WTC11 (cell line): ENCODE measurements around the gene GDPD3. TPM values are rescaled to one million over a fixed set of nuclear protein-coding genes. Genes with fewer than 3 reads are reported as not detected.

Source experiments
- ATAC-seq: fragments of 200-7000 bp; cut with Tn5 transposase; 2 replicates; pipeline ENCODE4 v1.10.0; 2021; ENCODE audit warnings: mild to moderate bottlenecking, moderate library complexity
- CTCF ChIA-PET: fragments of 300-600 bp; sonication (Branson Sonifier 250); formaldehyde crosslinking; loops from one replicate; lab custom pipeline; 2021; ENCODE audit warnings: antibody characterized with exemption; lab: Charles Lee
- POLR2A ChIA-PET: fragments of 350-600 bp; sonication (Branson Sonifier 250); formaldehyde crosslinking; loops from one replicate; lab custom pipeline; 2021; ENCODE audit warnings: antibody characterized with exemption; lab: Charles Lee
- DNase-seq: peaks from one replicate; pipeline ENCODE4 v3.0.0; 2021; ENCODE audit warnings: low spot score
- H3K27ac Mint-ChIP-seq: 2 replicates; pipeline ENCODE4 v1.8.0; 2021; ENCODE audit warnings: mixed read lengths
- H3K27me3 Mint-ChIP-seq: 2 replicates; pipeline ENCODE4 v1.8.0; 2021; ENCODE audit warnings: low read depth, mild to moderate bottlenecking, moderate library complexity, mixed read lengths
- H3K36me3 Mint-ChIP-seq: 2 replicates; pipeline ENCODE4 v1.8.0; 2021; ENCODE audit warnings: mixed read lengths
- H3K4me1 Mint-ChIP-seq: 2 replicates; pipeline ENCODE4 v1.8.0; 2022; ENCODE audit warnings: mixed read lengths
- H3K4me3 Mint-ChIP-seq: 2 replicates; pipeline ENCODE4 v1.8.0; 2021; ENCODE audit warnings: mild to moderate bottlenecking, moderate library complexity, mixed read lengths
- H3K9me3 Mint-ChIP-seq: 2 replicates; pipeline ENCODE4 v1.8.0; 2021; ENCODE audit warnings: mixed read lengths
- CREB1 ChIP-seq: sonication (generic); formaldehyde crosslinking; IDR thresholded peaks from 2 replicates; pipeline ENCODE4 v1.8.0; 2023; ENCODE audit warnings: mild to moderate bottlenecking, missing genetic modification reagents
- EMX1 ChIP-seq: fragments of 250-450 bp; sonication (Bioruptor Pico); IDR thresholded peaks from 2 replicates; pipeline ENCODE4 v1.8.0; 2021; ENCODE audit warnings: mild to moderate bottlenecking
- HMGA2 ChIP-seq: fragments of 250-450 bp; sonication (Bioruptor Pico); IDR thresholded peaks from 2 replicates; pipeline ENCODE4 v1.4.0; 2021; ENCODE audit warnings: mild to moderate bottlenecking, moderate library complexity
- MXD4 ChIP-seq: fragments of 250-450 bp; sonication (Bioruptor Pico); IDR thresholded peaks from 2 replicates; pipeline ENCODE4 v1.8.0; 2021; ENCODE audit warnings: mild to moderate bottlenecking, moderate library complexity, borderline replicate concordance
- NR1H2 ChIP-seq: sonication (generic); formaldehyde crosslinking; IDR thresholded peaks from 2 replicates; pipeline ENCODE4 v1.9.0; 2021; ENCODE audit warnings: mild to moderate bottlenecking, moderate library complexity, missing genetic modification reagents
- NR3C1 ChIP-seq: sonication (generic); formaldehyde crosslinking; conservative IDR thresholded peaks from 2 replicates; pipeline ENCODE4 v1.8.1; 2023; ENCODE audit warnings: low read depth, mild to moderate bottlenecking, missing genetic modification reagents
- RORB ChIP-seq: fragments of 250-450 bp; sonication (Bioruptor Pico); IDR thresholded peaks from 2 replicates; pipeline ENCODE4 v1.9.0; 2021; ENCODE audit warnings: mild to moderate bottlenecking
- SOX15 ChIP-seq: fragments of 250-450 bp; sonication (Bioruptor Pico); IDR thresholded peaks from 2 replicates; pipeline ENCODE4 v1.9.0; 2021; ENCODE audit warnings: mild to moderate bottlenecking
- TCF7 ChIP-seq: sonication (generic); formaldehyde crosslinking; IDR thresholded peaks from 2 replicates; pipeline ENCODE4 v1.8.0; 2022; ENCODE audit warnings: mild to moderate bottlenecking, low read depth, missing genetic modification reagents, moderate library complexity
- TEAD1 ChIP-seq: sonication (generic); formaldehyde crosslinking; IDR thresholded peaks from 2 replicates; pipeline ENCODE4 v1.8.0; 2022; ENCODE audit warnings: mild to moderate bottlenecking, missing genetic modification reagents
- ZNF121 ChIP-seq: sonication (generic); formaldehyde crosslinking; IDR thresholded peaks from 2 replicates; pipeline ENCODE4 v1.8.0; 2023; ENCODE audit warnings: missing genetic modification reagents
- ZNF138 ChIP-seq: sonication (generic); formaldehyde crosslinking; conservative IDR thresholded peaks from 2 replicates; pipeline ENCODE4 v1.8.1; 2022; ENCODE audit warnings: mild to moderate bottlenecking, moderate library complexity, missing genetic modification reagents
- ZNF263 ChIP-seq: sonication (generic); formaldehyde crosslinking; IDR thresholded peaks from 2 replicates; pipeline ENCODE4 v1.8.1; 2022; ENCODE audit warnings: low read depth, mild to moderate bottlenecking, moderate library complexity, missing genetic modification reagents
- ZNF317 ChIP-seq: sonication (generic); formaldehyde crosslinking; IDR thresholded peaks from 2 replicates; pipeline ENCODE4 v1.8.1; 2023; ENCODE audit warnings: low read depth, mild to moderate bottlenecking, moderate library complexity, missing genetic modification reagents, borderline replicate concordance
- total RNA-seq: library from RNA; stranded (reverse); gene quantifications from 3 replicates; pipeline ENCODE4 v1.2.3, GENCODE V29; 2021
- TF ChIP-seq, protein P1 (sequence below): sonication (generic); formaldehyde crosslinking; IDR thresholded peaks from 2 replicates; pipeline ENCODE4 v1.8.0; 2023; ENCODE audit warnings: missing genetic modification reagents, mild to moderate bottlenecking, borderline replicate concordance
- TF ChIP-seq, protein P2 (sequence below): sonication (generic); formaldehyde crosslinking; IDR thresholded peaks from 2 replicates; pipeline ENCODE4 v1.8.0; 2022; ENCODE audit warnings: mild to moderate bottlenecking, missing genetic modification reagents
- TF ChIP-seq, protein P3 (sequence below): sonication (generic); formaldehyde crosslinking; IDR thresholded peaks from 2 replicates; pipeline ENCODE4 v1.8.1; 2022; ENCODE audit warnings: mild to moderate bottlenecking, missing genetic modification reagents, moderate library complexity, borderline replicate concordance
- TF ChIP-seq, protein P4 (sequence below): sonication (generic); formaldehyde crosslinking; IDR thresholded peaks from 2 replicates; pipeline ENCODE4 v1.8.0; 2022; ENCODE audit warnings: mild to moderate bottlenecking, missing genetic modification reagents
- TF ChIP-seq, protein P5 (sequence below): fragments of 200-600 bp; IDR thresholded peaks from 2 replicates; pipeline ENCODE4 v1.8.0; 2022; ENCODE audit warnings: antibody characterized with exemption
- TF ChIP-seq, protein P6 (sequence below): sonication (generic); formaldehyde crosslinking; IDR thresholded peaks from 2 replicates; pipeline ENCODE4 v1.8.1; 2023; ENCODE audit warnings: mild to moderate bottlenecking, missing genetic modification reagents, borderline replicate concordance
- TF ChIP-seq, protein P7 (sequence below): sonication (generic); formaldehyde crosslinking; conservative IDR thresholded peaks from 2 replicates; pipeline ENCODE4 v1.8.1; 2022; ENCODE audit warnings: mild to moderate bottlenecking, missing genetic modification reagents
- TF ChIP-seq, protein P8 (sequence below): fragments of 250-450 bp; sonication (Bioruptor Pico); IDR thresholded peaks from 2 replicates; pipeline ENCODE4 v1.9.0; 2021; ENCODE audit warnings: mild to moderate bottlenecking

Gene GDPD3
- total RNA-seq, 1 experiment from 2014 or later: 2.5 TPM

DNA sequence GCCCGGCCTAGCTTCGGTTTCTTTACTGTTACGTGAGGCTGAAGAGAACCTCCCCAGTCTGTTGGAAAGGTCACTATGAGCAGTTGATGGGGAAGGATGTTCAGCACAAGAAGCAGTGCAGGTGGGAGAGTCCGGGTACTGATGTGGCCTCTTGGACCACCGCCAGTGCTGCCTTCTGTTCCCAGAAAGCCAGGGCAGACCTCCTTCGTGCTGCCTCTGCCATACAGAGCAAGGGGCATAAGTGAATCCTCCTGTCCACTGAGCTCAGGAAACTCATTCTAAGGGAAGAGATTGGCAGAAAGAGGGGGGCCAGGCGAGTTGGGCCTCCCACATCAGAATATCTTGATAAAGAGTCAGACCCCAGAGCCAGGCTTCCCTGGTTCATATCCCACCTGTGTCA is 33.9 kb downstream of the GDPD3 start (continued):
- no peak for TF ChIP-seq ZNF121 (CRISPR knock-in tag)
- no peak for TF ChIP-seq EMX1 (CRISPR knock-in tag)
- TF ChIP-seq, protein P1, sequence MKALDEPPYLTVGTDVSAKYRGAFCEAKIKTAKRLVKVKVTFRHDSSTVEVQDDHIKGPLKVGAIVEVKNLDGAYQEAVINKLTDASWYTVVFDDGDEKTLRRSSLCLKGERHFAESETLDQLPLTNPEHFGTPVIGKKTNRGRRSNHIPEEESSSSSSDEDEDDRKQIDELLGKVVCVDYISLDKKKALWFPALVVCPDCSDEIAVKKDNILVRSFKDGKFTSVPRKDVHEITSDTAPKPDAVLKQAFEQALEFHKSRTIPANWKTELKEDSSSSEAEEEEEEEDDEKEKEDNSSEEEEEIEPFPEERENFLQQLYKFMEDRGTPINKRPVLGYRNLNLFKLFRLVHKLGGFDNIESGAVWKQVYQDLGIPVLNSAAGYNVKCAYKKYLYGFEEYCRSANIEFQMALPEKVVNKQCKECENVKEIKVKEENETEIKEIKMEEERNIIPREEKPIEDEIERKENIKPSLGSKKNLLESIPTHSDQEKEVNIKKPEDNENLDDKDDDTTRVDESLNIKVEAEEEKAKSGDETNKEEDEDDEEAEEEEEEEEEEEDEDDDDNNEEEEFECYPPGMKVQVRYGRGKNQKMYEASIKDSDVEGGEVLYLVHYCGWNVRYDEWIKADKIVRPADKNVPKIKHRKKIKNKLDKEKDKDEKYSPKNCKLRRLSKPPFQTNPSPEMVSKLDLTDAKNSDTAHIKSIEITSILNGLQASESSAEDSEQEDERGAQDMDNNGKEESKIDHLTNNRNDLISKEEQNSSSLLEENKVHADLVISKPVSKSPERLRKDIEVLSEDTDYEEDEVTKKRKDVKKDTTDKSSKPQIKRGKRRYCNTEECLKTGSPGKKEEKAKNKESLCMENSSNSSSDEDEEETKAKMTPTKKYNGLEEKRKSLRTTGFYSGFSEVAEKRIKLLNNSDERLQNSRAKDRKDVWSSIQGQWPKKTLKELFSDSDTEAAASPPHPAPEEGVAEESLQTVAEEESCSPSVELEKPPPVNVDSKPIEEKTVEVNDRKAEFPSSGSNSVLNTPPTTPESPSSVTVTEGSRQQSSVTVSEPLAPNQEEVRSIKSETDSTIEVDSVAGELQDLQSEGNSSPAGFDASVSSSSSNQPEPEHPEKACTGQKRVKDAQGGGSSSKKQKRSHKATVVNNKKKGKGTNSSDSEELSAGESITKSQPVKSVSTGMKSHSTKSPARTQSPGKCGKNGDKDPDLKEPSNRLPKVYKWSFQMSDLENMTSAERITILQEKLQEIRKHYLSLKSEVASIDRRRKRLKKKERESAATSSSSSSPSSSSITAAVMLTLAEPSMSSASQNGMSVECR (CRISPR knock-in tag): no peak
- TF ChIP-seq, protein P2, sequence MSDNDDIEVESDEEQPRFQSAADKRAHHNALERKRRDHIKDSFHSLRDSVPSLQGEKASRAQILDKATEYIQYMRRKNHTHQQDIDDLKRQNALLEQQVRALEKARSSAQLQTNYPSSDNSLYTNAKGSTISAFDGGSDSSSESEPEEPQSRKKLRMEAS (CRISPR knock-in tag): no peak
- TF ChIP-seq, protein P3, sequence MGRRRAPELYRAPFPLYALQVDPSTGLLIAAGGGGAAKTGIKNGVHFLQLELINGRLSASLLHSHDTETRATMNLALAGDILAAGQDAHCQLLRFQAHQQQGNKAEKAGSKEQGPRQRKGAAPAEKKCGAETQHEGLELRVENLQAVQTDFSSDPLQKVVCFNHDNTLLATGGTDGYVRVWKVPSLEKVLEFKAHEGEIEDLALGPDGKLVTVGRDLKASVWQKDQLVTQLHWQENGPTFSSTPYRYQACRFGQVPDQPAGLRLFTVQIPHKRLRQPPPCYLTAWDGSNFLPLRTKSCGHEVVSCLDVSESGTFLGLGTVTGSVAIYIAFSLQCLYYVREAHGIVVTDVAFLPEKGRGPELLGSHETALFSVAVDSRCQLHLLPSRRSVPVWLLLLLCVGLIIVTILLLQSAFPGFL: no peak
- TF ChIP-seq TEAD1: no peak
- no peak for TF ChIP-seq CREB1 (CRISPR knock-in tag)
- no peak for TF ChIP-seq TCF7
- no peak for TF ChIP-seq NR1H2
- TF ChIP-seq ZNF317: no peak
- no peak for TF ChIP-seq NR3C1
- TF ChIP-seq HMGA2 (CRISPR knock-in tag): no peak
- TF ChIP-seq, all 79 proteins: peak for 0

DNA sequence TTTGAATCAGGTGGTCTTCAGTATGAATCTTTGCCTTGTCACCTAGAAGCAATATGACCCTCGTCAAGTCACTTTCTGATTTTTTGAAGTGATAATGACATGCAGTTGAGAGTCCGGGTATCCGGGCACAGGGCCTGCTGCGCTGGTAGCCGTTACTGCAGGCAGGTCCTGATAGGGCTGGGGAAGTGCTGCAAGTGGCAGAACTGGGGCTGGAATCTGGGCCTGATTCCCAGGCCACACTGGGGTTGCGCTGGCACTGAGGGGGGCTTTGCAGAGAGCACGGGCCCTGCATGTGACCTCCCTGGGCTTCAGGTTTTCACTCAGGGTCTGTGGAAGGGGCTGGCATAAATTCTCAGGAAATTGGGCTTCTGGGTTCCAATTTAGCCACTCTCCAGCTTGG is 34.6 kb downstream of the GDPD3 start:
- H3K27me3 Mint-ChIP-seq: no peaks in the 10 kb centered on the region
- CTCF ChIA-PET: interaction anchor here (1.6 kb wide), 1 partner anchor 13 kb away, joined by 11 read pairs; the partner anchor contains the start of gene TBX6
- no peak for DNase-seq
- peaks cover 22% of the 10 kb centered on the region for H3K4me1 Mint-ChIP-seq
- ATAC-seq: no peak
- H3K27ac Mint-ChIP-seq: no peak overlapping the region
- H3K36me3 Mint-ChIP-seq: peaks cover 54% of the 10 kb centered on the region
- POLR2A ChIA-PET: interaction anchor here (0.9 kb wide), 1 partner anchor 13 kb away, joined by 3 read pairs; the partner anchor contains the start of gene TBX6
- H3K4me3 Mint-ChIP-seq: no peak overlapping the region
- H3K9me3 Mint-ChIP-seq: no peaks in the 10 kb centered on the region
- no peak for TF ChIP-seq CREB1 (CRISPR knock-in tag)
- TF ChIP-seq, protein P4, sequence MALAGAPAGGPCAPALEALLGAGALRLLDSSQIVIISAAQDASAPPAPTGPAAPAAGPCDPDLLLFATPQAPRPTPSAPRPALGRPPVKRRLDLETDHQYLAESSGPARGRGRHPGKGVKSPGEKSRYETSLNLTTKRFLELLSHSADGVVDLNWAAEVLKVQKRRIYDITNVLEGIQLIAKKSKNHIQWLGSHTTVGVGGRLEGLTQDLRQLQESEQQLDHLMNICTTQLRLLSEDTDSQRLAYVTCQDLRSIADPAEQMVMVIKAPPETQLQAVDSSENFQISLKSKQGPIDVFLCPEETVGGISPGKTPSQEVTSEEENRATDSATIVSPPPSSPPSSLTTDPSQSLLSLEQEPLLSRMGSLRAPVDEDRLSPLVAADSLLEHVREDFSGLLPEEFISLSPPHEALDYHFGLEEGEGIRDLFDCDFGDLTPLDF (CRISPR knock-in tag): no peak
- TF ChIP-seq, protein P5, sequence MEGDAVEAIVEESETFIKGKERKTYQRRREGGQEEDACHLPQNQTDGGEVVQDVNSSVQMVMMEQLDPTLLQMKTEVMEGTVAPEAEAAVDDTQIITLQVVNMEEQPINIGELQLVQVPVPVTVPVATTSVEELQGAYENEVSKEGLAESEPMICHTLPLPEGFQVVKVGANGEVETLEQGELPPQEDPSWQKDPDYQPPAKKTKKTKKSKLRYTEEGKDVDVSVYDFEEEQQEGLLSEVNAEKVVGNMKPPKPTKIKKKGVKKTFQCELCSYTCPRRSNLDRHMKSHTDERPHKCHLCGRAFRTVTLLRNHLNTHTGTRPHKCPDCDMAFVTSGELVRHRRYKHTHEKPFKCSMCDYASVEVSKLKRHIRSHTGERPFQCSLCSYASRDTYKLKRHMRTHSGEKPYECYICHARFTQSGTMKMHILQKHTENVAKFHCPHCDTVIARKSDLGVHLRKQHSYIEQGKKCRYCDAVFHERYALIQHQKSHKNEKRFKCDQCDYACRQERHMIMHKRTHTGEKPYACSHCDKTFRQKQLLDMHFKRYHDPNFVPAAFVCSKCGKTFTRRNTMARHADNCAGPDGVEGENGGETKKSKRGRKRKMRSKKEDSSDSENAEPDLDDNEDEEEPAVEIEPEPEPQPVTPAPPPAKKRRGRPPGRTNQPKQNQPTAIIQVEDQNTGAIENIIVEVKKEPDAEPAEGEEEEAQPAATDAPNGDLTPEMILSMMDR: no peak
- TF ChIP-seq, protein P6, sequence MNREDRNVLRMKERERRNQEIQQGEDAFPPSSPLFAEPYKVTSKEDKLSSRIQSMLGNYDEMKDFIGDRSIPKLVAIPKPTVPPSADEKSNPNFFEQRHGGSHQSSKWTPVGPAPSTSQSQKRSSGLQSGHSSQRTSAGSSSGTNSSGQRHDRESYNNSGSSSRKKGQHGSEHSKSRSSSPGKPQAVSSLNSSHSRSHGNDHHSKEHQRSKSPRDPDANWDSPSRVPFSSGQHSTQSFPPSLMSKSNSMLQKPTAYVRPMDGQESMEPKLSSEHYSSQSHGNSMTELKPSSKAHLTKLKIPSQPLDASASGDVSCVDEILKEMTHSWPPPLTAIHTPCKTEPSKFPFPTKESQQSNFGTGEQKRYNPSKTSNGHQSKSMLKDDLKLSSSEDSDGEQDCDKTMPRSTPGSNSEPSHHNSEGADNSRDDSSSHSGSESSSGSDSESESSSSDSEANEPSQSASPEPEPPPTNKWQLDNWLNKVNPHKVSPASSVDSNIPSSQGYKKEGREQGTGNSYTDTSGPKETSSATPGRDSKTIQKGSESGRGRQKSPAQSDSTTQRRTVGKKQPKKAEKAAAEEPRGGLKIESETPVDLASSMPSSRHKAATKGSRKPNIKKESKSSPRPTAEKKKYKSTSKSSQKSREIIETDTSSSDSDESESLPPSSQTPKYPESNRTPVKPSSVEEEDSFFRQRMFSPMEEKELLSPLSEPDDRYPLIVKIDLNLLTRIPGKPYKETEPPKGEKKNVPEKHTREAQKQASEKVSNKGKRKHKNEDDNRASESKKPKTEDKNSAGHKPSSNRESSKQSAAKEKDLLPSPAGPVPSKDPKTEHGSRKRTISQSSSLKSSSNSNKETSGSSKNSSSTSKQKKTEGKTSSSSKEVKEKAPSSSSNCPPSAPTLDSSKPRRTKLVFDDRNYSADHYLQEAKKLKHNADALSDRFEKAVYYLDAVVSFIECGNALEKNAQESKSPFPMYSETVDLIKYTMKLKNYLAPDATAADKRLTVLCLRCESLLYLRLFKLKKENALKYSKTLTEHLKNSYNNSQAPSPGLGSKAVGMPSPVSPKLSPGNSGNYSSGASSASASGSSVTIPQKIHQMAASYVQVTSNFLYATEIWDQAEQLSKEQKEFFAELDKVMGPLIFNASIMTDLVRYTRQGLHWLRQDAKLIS (CRISPR knock-in tag): no peak
- no peak for TF ChIP-seq RORB (CRISPR knock-in tag)
- no peak for TF ChIP-seq ZNF263 (CRISPR knock-in tag)
- TF ChIP-seq, protein P7, sequence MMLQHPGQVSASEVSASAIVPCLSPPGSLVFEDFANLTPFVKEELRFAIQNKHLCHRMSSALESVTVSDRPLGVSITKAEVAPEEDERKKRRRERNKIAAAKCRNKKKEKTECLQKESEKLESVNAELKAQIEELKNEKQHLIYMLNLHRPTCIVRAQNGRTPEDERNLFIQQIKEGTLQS (CRISPR knock-in tag): no peak
- TF ChIP-seq SOX15 (CRISPR knock-in tag): no peak
- TF ChIP-seq ZNF138 (CRISPR knock-in tag): no peak
- TF ChIP-seq, protein P8, sequence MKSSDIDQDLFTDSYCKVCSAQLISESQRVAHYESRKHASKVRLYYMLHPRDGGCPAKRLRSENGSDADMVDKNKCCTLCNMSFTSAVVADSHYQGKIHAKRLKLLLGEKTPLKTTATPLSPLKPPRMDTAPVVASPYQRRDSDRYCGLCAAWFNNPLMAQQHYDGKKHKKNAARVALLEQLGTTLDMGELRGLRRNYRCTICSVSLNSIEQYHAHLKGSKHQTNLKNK (CRISPR knock-in tag): no peak
- TF ChIP-seq, protein P3: no peak
- no peak for TF ChIP-seq MXD4
